CD1c-positive myeloid dendritic cell (primary cell): ENCODE data around the gene CNPY3.

Source experiments
- DNase-seq: peaks from one replicate; pipeline ENCODE4 v3.0.0-alpha.2; 2016; ENCODE audit errors: extremely low spot score

Gene CNPY3

DNA sequence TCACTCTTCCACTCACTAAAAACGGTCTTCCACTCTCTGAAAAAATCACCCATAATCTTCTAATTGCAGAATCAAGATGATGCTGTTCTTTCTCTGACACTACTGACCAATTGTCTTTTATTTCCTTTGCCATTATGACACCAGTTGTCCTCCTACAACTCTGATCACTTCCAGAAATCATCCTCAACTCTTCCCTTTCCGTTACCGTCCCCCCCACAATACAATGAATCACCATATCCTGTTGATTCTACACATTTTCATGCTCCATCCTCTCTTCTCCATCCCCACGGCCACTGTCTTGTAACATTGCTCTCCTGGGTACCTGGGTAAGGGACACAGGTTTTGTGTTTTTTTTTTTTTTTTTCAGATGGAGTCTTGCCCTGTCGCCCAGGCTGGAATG, 52.6 kb downstream of the CNPY3 start:
- no peak for DNase-seq

DNA sequence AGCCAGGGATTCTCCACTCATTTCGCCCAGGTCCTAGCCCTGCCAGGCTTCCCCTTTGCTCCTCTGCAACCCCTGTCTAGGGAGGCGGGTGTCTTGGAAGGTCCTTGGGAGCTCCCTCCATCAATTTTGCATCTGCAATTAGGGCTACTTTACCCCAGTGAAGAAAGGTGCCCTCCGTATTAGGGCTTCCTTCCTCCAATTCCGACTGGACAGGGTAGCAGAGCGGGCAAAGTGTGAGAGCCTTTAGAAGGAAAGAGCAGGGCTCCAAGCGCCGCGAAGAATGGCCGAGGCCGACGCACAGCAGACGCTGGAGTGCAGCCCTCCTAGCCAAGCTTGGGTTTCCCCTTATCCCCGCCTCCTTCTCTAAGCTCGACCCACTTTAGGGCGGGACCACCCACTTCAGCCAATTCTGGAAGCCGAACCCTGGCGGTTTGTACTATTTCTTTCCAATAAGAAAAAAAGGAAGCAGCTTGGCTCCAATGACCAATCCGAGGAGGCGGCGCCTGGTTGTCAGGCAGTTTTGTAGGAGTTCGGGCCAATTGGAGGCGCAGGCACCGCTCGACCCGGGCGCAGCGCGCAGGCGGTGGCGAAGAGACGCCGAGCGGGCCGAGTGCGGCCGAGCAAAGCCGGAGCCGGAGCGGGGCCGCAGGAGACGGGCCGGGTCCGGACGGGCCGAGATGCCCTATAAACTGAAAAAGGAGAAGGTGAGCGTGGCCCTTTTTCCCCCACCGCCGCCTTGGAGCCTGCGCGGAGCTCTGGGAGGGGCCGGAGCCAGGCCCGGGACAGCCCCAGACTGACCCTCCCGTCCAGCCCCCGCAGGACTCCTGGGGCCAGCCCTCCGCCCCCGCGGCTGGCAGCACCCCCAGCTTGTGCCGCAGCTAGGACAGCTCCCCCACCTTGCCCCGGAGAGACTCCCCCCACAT, 55.0 kb downstream of the CNPY3 start, which contains the start of gene PPP2R5D:
Gene PPP2R5D, plus strand, starts transcription at position 570 of the 923 bp plus-strand sequence. Its CDS starts 108 bp downstream, at position 678.
- DNase-seq: peak; percentile 99

- no peak for DNase-seq
Measured at GRCh38 chr6:42984924-42985475, 55.7 kb downstream of the CNPY3 start.

GRCh38 chr6:42987533-42988451, 58.5 kb downstream of the CNPY3 start:
- DNase-seq: no peak

GRCh38 chr6:42988486-42989020, 59.3 kb downstream of the CNPY3 start:
- no peak for DNase-seq
